Measurements from ENCODE around the gene GAL3ST2. TPM values are rescaled to one million over a fixed set of nuclear protein-coding genes. Genes with fewer than 3 reads are reported as not detected.
A peak's percentile ranks its signal among the peaks of the same experiment; 100 is the strongest.

Gene GAL3ST2
- total and polyA plus RNA-seq, 4 experiments from 2014 or later: 0.14 to 0.39 TPM; not detected in 2

- Mint-ChIP-seq H3K4me1 (peaks cover 2 to 15% (median 11%) of the 10 kb centered on the region in 4 donors), H3K4me3 (no peak overlapping the region), H3K27me3 (no peaks in the 10 kb centered on the region), H3K9me3 (peaks cover 0 to 2% (median 0%) of the 10 kb centered on the region in 8 donors), H3K27ac (peak overlapping the region in 2 of 7 donors; percentile 57 to 72), H3K36me3 (peaks cover 0 to 3% of the 10 kb centered on the region in 2 donors)
- intact Hi-C loops (cut with micrococcal nuclease): no loop called here
- Histone ChIP-seq H3K9me3 (ENCODE audit: control insufficient read depth in 1 of 2, low read length in 2 of 2) (no peaks in the 10 kb centered on the region), H3K27me3 (ENCODE audit: insufficient read depth, low read length) (no peaks in the 10 kb centered on the region), H3K4me1 (ENCODE audit: insufficient read depth, low read length) (peaks cover 21% of the 10 kb centered on the region), H3K27ac (ENCODE audit: low read depth, low read length) (no peak overlapping the region), H3K4me3 (ENCODE audit: low read length in 2 of 2) (no peak overlapping the region), H3K36me3 (ENCODE audit: insufficient read depth, low read length) (no peaks in the 10 kb centered on the region)
- ChIA-PET POLR2A (ENCODE audit: partially characterized antibody) (interaction anchor here (2.0 kb wide), 1 partner anchor 17 kb away, joined by 6 read pairs; the partner anchor contains the start of gene RTP5), CTCF (ENCODE audit: partially characterized antibody) (interaction anchor here (1.0 to 1.6 kb wide), 2 partner anchors 8 to 27 kb away, joined by 3 read pairs; no protein-coding TSS in a partner anchor)
- peak in 1 of 5 donors; percentile 22 for DNase-seq
These were observed 74.9 kb downstream of the GAL3ST2 start for GRCh38 chr2:241851325-241852115.

- no peaks in the 10 kb centered on the region for H3K36me3 ChIP-seq (ENCODE audit: insufficient read depth, low read length)
- no peaks in the 10 kb centered on the region for H3K27me3 ChIP-seq (ENCODE audit: insufficient read depth, low read length)
- H3K9me3 ChIP-seq (ENCODE audit: control insufficient read depth in 1 of 2, low read length in 2 of 2): no peaks in the 10 kb centered on the region
- H3K27me3 Mint-ChIP-seq: no peaks in the 10 kb centered on the region
- H3K27ac Mint-ChIP-seq: peak overlapping the region in 2 of 7 donors; percentile 42 to 68
- POLR2A ChIA-PET (ENCODE audit: partially characterized antibody): interaction anchor here (2.0 kb wide), 1 partner anchor 16 kb away, joined by 6 read pairs; the partner anchor contains the start of gene RTP5
- no peaks in the 10 kb centered on the region for H3K9me3 Mint-ChIP-seq
- intact Hi-C loops (cut with micrococcal nuclease): no loop called here
- peaks cover 0 to 3% of the 10 kb centered on the region in 2 donors for H3K36me3 Mint-ChIP-seq
- no peak overlapping the region for H3K4me3 ChIP-seq (ENCODE audit: low read length in 2 of 2)
- H3K4me1 Mint-ChIP-seq: peaks cover 6 to 17% (median 14%) of the 10 kb centered on the region in 4 donors
- CTCF ChIA-PET (ENCODE audit: partially characterized antibody): interaction anchor here (1.4 kb wide), 1 partner anchor 16 kb away, joined by 3 read pairs; no protein-coding TSS in a partner anchor
- peaks cover 28% of the 10 kb centered on the region for H3K4me1 ChIP-seq (ENCODE audit: insufficient read depth, low read length)
- H3K27ac ChIP-seq (ENCODE audit: low read depth, low read length): no peak overlapping the region
- H3K4me3 Mint-ChIP-seq: no peak overlapping the region
- peak in 1 of 5 donors; percentile 28 for DNase-seq
These were observed 75.7 kb downstream of the GAL3ST2 start for GRCh38 chr2:241852116-241852980.

GRCh38 chr2:241852981-241853631, 76.5 kb downstream of the GAL3ST2 start:
- intact Hi-C loops (cut with micrococcal nuclease): no loop called here
- H3K27me3 Mint-ChIP-seq: no peaks in the 10 kb centered on the region
- CTCF ChIA-PET (ENCODE audit: partially characterized antibody): interaction anchor here (1.1 to 1.4 kb wide), 2 partner anchors 14 to 16 kb away, joined by 3 read pairs; no protein-coding TSS in a partner anchor

More at GRCh38 chr2:241852981-241853631, 76.5 kb downstream of the GAL3ST2 start:
- no peaks in the 10 kb centered on the region for H3K9me3 Mint-ChIP-seq
- H3K4me3 ChIP-seq (ENCODE audit: low read length in 2 of 2): no peak overlapping the region
- POLR2A ChIA-PET (ENCODE audit: partially characterized antibody): interaction anchor here (1.4 kb wide), 1 partner anchor 119 kb away, joined by 3 read pairs; the partner anchor contains the start of gene D2HGDH
- no peaks in the 10 kb centered on the region for H3K36me3 ChIP-seq (ENCODE audit: insufficient read depth, low read length)
- peak in 1 of 5 donors; percentile 4 for DNase-seq
- no peak overlapping the region for H3K4me3 Mint-ChIP-seq
- H3K27me3 ChIP-seq (ENCODE audit: insufficient read depth, low read length): no peaks in the 10 kb centered on the region
- H3K27ac Mint-ChIP-seq: peak overlapping the region in 2 of 7 donors; percentile 64 to 68
- H3K27ac ChIP-seq (ENCODE audit: low read depth, low read length): no peak overlapping the region
- H3K4me1 ChIP-seq (ENCODE audit: insufficient read depth, low read length): peaks cover 34% of the 10 kb centered on the region
- peaks cover 1 to 3% of the 10 kb centered on the region in 2 donors for H3K36me3 Mint-ChIP-seq
- H3K9me3 ChIP-seq (ENCODE audit: control insufficient read depth in 1 of 2, low read length in 2 of 2): no peaks in the 10 kb centered on the region
- H3K4me1 Mint-ChIP-seq: peaks cover 6 to 24% (median 16%) of the 10 kb centered on the region in 4 donors

Other genes starting within 250 kb of the GAL3ST2 start
- not detected for gene BOK, start 218.1 kb upstream of the GAL3ST2 start, total RNA-seq
- not detected for gene BOK, start 218.1 kb upstream of the GAL3ST2 start, polyA plus RNA-seq
- gene THAP4, start 139.7 kb upstream of the GAL3ST2 start, total RNA-seq: 10 to 100 TPM; 27.8 to 28.2 TPM
- gene THAP4, start 139.7 kb upstream of the GAL3ST2 start, polyA plus RNA-seq: 10 to 100 TPM; 31.7 to 42.9 TPM
- gene ATG4B, start 139.1 kb upstream of the GAL3ST2 start, total RNA-seq: 10 to 100 TPM; 87.7 to 96.9 TPM
- gene ATG4B, start 139.1 kb upstream of the GAL3ST2 start, polyA plus RNA-seq: 10 to 100 TPM; 49.2 to 58.4 TPM
- gene DTYMK, start 90.0 kb upstream of the GAL3ST2 start, total RNA-seq: 10 to 100 TPM; 18.8 TPM
- 10 to 100 TPM; 29.4 to 50.3 TPM for gene DTYMK, start 90.0 kb upstream of the GAL3ST2 start, polyA plus RNA-seq
- gene ING5, start 74.8 kb upstream of the GAL3ST2 start, total RNA-seq: 10 to 100 TPM; 98.9 to 99.5 TPM
- gene ING5, start 74.8 kb upstream of the GAL3ST2 start, polyA plus RNA-seq: 10 to 100 TPM; 19.3 to 31.7 TPM
- gene D2HGDH, start 42.2 kb upstream of the GAL3ST2 start, total RNA-seq: 10 to 100 TPM; 48.7 to 53.9 TPM
- gene D2HGDH, start 42.2 kb upstream of the GAL3ST2 start, polyA plus RNA-seq: 1 to 10 TPM in 1 of 2 donors, under 1 TPM in 1; 0.93 to 5.9 TPM
- gene NEU4, start 32.4 kb downstream of the GAL3ST2 start, total RNA-seq: under 1 TPM in 1 of 2 experiments, not detected in 1; 0.14 TPM
- 1 to 10 TPM in 1 of 2 donors, not detected in 1; 1.3 TPM for gene NEU4, start 32.4 kb downstream of the GAL3ST2 start, polyA plus RNA-seq
- 1 to 10 TPM; 5.9 to 6.2 TPM for gene PDCD1, start 82.1 kb downstream of the GAL3ST2 start, total RNA-seq
- gene PDCD1, start 82.1 kb downstream of the GAL3ST2 start, polyA plus RNA-seq: 10 to 100 TPM in 1 of 2 donors, 1 to 10 TPM in 1; 5.2 to 12.4 TPM
- gene RTP5, start 92.9 kb downstream of the GAL3ST2 start, total RNA-seq: under 1 TPM in 1 of 2 experiments, not detected in 1; 0.28 TPM
- not detected for gene RTP5, start 92.9 kb downstream of the GAL3ST2 start, polyA plus RNA-seq